Measurements from ENCODE around the gene RPL23.

The RPL23 gene

GRCh38 chr17:38825762-38826247 is 27.7 kb downstream of the RPL23 start:
- peaks cover 21% of the 10 kb centered on the region for H3K4me1 ChIP-seq (ENCODE audit: control insufficient read depth, insufficient read depth, low read length)
- no peaks in the 10 kb centered on the region for H3K27me3 ChIP-seq (ENCODE audit: control insufficient read depth in 1 of 2, insufficient read depth in 2 of 2, low read length in 2 of 2)
- H3K36me3 ChIP-seq (ENCODE audit: control insufficient read depth in 2 of 2, insufficient read depth in 2 of 2, low read length in 2 of 2), result peaks cover 0 to 6% of the 10 kb centered on the region in 2 donors
- peak overlapping the region; percentile 99 for H3K4me3 ChIP-seq (ENCODE audit: low read length in 2 of 2)
- H3K27ac ChIP-seq (ENCODE audit: low read length), result peak overlapping the region; percentile 100
- H3K9ac ChIP-seq (ENCODE audit: low read length in 2 of 2), result peak overlapping the region; percentile 97 to 99
- H3K9me3 ChIP-seq (ENCODE audit: control insufficient read depth in 2 of 2, low read length in 2 of 2), result no peaks in the 10 kb centered on the region

GRCh38 chr17:38824899-38825761 is 28.4 kb downstream of the RPL23 start, which contains the start of gene CWC25:
Gene CWC25 (minus strand): TSS chr17:38825321. CDS start chr17:38825183, 138 bp downstream.
- H3K4me3 ChIP-seq (ENCODE audit: low read length in 2 of 2), result peak within 1 kb of the TSS; percentile 99
- peaks cover 21% of the 10 kb centered on the region for H3K4me1 ChIP-seq (ENCODE audit: control insufficient read depth, insufficient read depth, low read length)
- peak within 1 kb of the TSS; percentile 100 for H3K27ac ChIP-seq (ENCODE audit: low read length)
- H3K27me3 ChIP-seq (ENCODE audit: control insufficient read depth in 1 of 2, insufficient read depth in 2 of 2, low read length in 2 of 2), result no peaks in the 10 kb centered on the region
- H3K9ac ChIP-seq (ENCODE audit: low read length in 2 of 2), result peak within 1 kb of the TSS; percentile 97 to 99
- H3K36me3 ChIP-seq (ENCODE audit: control insufficient read depth in 2 of 2, insufficient read depth in 2 of 2, low read length in 2 of 2), result peaks cover 6 to 13% of the 10 kb centered on the region in 2 donors
- H3K9me3 ChIP-seq (ENCODE audit: control insufficient read depth in 2 of 2, low read length in 2 of 2), result no peaks in the 10 kb centered on the region

- H3K27me3 ChIP-seq (ENCODE audit: control insufficient read depth in 1 of 2, insufficient read depth in 2 of 2, low read length in 2 of 2), result no peaks in the 10 kb centered on the region
- H3K9me3 ChIP-seq (ENCODE audit: control insufficient read depth in 2 of 2, low read length in 2 of 2), result no peaks in the 10 kb centered on the region
- H3K9ac ChIP-seq (ENCODE audit: low read length in 2 of 2), result no peak overlapping the region
- H3K4me3 ChIP-seq (ENCODE audit: low read length in 2 of 2), result no peak overlapping the region
- no peaks in the 10 kb centered on the region for H3K4me1 ChIP-seq (ENCODE audit: control insufficient read depth, insufficient read depth, low read length)
- H3K27ac ChIP-seq (ENCODE audit: low read length), result no peak overlapping the region
- peaks cover 34 to 42% of the 10 kb centered on the region in 2 donors for H3K36me3 ChIP-seq (ENCODE audit: control insufficient read depth in 2 of 2, insufficient read depth in 2 of 2, low read length in 2 of 2)
These were observed 37.8 kb downstream of the RPL23 start for GRCh38 chr17:38815576-38816193.

- peaks cover 54 to 60% of the 10 kb centered on the region in 2 donors for H3K36me3 ChIP-seq (ENCODE audit: control insufficient read depth in 2 of 2, insufficient read depth in 2 of 2, low read length in 2 of 2)
- H3K9ac ChIP-seq (ENCODE audit: low read length in 2 of 2), result no peak overlapping the region
- H3K4me3 ChIP-seq (ENCODE audit: low read length in 2 of 2), result no peak overlapping the region
- no peaks in the 10 kb centered on the region for H3K9me3 ChIP-seq (ENCODE audit: control insufficient read depth in 2 of 2, low read length in 2 of 2)
- no peaks in the 10 kb centered on the region for H3K4me1 ChIP-seq (ENCODE audit: control insufficient read depth, insufficient read depth, low read length)
- H3K27ac ChIP-seq (ENCODE audit: low read length), result no peak overlapping the region
- no peaks in the 10 kb centered on the region for H3K27me3 ChIP-seq (ENCODE audit: control insufficient read depth in 1 of 2, insufficient read depth in 2 of 2, low read length in 2 of 2)
These were observed 43.7 kb downstream of the RPL23 start for GRCh38 chr17:38809828-38810227.

DNA sequence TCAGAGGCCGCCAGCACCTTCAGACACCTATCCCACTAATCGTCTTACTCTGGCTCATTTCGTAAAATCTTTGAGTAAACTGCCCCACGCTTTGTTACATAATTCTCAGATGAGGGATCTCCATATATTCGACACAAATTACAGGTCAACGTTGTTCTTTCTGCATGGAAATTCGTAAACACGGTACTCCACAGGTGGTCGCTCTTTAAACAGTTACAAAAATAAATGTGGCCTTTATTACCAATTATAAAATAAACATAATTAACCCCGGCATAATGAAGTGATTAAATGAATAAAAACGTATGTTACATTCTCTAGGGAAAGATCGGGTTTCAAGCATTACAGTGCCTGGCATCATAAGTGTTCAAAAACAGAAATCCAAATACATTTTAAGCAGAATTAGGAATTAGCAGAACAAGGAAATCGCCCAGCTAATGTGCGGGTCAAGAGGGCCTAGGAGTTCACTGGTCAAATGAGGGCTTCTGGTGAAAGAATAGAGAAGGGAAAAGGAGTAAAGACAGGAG is 53.2 kb downstream of the RPL23 start:
- H3K9me3 ChIP-seq (ENCODE audit: control insufficient read depth in 2 of 2, low read length in 2 of 2), result no peaks in the 10 kb centered on the region
- no peaks in the 10 kb centered on the region for H3K27me3 ChIP-seq (ENCODE audit: control insufficient read depth in 1 of 2, insufficient read depth in 2 of 2, low read length in 2 of 2)
- peak overlapping the region; percentile 93 for H3K27ac ChIP-seq (ENCODE audit: low read length)
- peaks cover 23 to 26% of the 10 kb centered on the region in 2 donors for H3K36me3 ChIP-seq (ENCODE audit: control insufficient read depth in 2 of 2, insufficient read depth in 2 of 2, low read length in 2 of 2)
- H3K4me1 ChIP-seq (ENCODE audit: control insufficient read depth, insufficient read depth, low read length), result peaks cover 20% of the 10 kb centered on the region
- H3K4me3 ChIP-seq (ENCODE audit: low read length in 2 of 2), result peak overlapping the region; percentile 61 to 74
- peak overlapping the region; percentile 79 to 88 for H3K9ac ChIP-seq (ENCODE audit: low read length in 2 of 2)

DNA sequence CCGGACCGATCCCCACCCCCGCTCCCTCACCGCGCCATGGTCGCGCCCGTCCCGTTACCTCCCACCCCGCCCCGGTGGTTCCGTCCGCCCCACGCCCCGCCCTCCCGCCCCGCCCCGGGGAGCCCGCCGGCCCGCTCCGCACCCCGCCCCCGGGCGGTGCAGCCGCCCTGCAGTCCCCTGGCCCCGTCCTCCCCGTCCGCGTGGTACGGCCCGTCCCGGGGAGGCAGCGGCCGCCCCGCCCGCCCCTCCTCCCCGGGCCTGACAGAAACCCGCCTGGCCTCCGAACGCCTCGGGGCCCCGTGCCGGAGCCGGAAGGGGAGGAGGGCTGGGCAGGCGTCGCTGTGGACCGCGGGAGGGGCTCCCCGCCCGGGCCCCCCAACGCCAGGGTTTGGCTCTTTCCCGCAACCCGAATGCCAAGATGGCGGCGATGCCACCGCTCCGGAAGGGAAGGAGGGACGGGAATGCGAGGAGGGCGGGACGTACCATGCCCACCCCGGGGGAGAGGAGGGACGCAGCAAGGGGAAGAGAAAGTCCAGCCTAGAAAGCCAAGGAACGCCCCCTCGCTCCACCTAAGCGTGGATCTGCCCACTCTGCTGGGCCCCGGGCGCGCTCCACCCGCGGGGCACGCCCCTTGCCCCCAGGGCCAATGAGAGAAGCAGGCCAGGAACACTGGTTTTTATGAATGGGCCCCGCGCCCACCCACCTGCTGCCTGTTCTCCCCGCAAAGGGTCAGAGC is 53.9 kb downstream of the RPL23 start, which contains the start of gene PIP4K2B:
Gene PIP4K2B, minus strand, starts transcription at position 56 of the 736 bp plus-strand sequence. CDS start 132 bp downstream, outside the sequence.
- peaks cover 20% of the 10 kb centered on the region for H3K4me1 ChIP-seq (ENCODE audit: control insufficient read depth, insufficient read depth, low read length)
- H3K36me3 ChIP-seq (ENCODE audit: control insufficient read depth in 2 of 2, insufficient read depth in 2 of 2, low read length in 2 of 2), result peaks cover 21 to 25% of the 10 kb centered on the region in 2 donors
- H3K27ac ChIP-seq (ENCODE audit: low read length), result peak within 1 kb of the TSS; percentile 93
- H3K9ac ChIP-seq (ENCODE audit: low read length in 2 of 2), result peak within 1 kb of the TSS; percentile 88
- no peaks in the 10 kb centered on the region for H3K9me3 ChIP-seq (ENCODE audit: control insufficient read depth in 2 of 2, low read length in 2 of 2)
- H3K27me3 ChIP-seq (ENCODE audit: control insufficient read depth in 1 of 2, insufficient read depth in 2 of 2, low read length in 2 of 2), result no peaks in the 10 kb centered on the region
- H3K4me3 ChIP-seq (ENCODE audit: low read length in 2 of 2), result peak within 1 kb of the TSS; percentile 84 to 93

DNA sequence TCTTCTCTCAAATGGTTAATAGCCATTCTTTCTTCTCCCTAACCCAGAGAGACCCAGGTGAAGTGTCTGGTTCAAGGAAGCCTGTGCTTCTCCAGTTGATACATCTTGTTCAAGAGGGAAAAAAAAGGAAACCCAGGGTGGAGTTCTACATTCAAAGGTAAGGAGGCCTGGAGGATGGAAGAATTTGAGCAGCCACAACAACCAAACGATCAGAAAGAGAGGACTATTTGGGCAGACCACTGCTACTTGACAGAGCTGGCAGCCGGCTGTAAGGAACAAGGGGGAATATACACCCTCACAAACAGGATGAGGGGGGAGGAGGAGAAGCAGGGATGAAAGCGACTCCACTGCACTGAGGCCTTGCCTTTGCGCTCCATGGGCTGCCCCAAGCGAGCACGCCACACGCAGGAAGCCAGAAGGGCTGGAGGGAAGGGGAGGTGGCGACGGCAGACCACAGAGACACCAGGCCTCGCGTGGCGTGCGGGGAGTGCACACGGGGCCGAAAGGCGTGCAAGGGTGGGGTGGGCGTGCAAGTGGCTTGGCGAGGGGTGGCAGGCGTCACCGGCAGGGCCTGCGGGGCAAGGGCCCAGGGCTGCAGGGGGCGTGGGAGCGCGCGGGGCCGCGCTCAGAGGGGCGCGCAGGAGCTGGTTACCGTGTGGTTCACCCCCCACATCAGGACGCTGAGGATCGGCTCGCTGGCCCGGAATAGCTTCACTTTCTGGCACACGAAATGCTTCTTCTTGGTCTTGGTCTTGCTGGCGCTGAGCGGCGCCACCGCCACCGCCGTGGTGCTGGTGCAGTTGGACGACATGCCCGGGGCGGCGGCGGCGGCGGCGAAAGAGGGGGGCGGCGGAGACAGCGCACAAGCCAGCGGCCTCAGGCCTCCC is 54.7 kb downstream of the RPL23 start:
- peaks cover 16 to 22% of the 10 kb centered on the region in 2 donors for H3K36me3 ChIP-seq (ENCODE audit: control insufficient read depth in 2 of 2, insufficient read depth in 2 of 2, low read length in 2 of 2)
- H3K27me3 ChIP-seq (ENCODE audit: control insufficient read depth in 1 of 2, insufficient read depth in 2 of 2, low read length in 2 of 2), result no peaks in the 10 kb centered on the region
- peak overlapping the region; percentile 74 for H3K27ac ChIP-seq (ENCODE audit: low read length)
- H3K4me1 ChIP-seq (ENCODE audit: control insufficient read depth, insufficient read depth, low read length), result peaks cover 20% of the 10 kb centered on the region
- H3K4me3 ChIP-seq (ENCODE audit: low read length in 2 of 2), result peak overlapping the region; percentile 84 to 93
- H3K9me3 ChIP-seq (ENCODE audit: control insufficient read depth in 2 of 2, low read length in 2 of 2), result no peaks in the 10 kb centered on the region
- H3K9ac ChIP-seq (ENCODE audit: low read length in 2 of 2), result peak overlapping the region; percentile 75 to 88
